Effector memory CD4-positive, alpha-beta T cell (primary cell): ENCODE measurements around the gene MIB2.
"Not testable (repeated sequence)": the region's sequence is repeated elsewhere in the genome, so short reads cannot be mapped to it uniquely, and the experiment has no call there.

Experiments used
- DNase-seq, 3 donors: peaks; one replicate each; pipeline ENCODE4 v3.0.0-alpha.2; 2020
- H3K27ac ChIP-seq: 2 replicates; pipeline ENCODE4 v1.7.0; 2013; ENCODE audit warnings: mild to moderate bottlenecking, low read length, moderate library complexity; ENCODE audit not compliant: insufficient read depth, poor library complexity, severe bottlenecking
- H3K27me3 ChIP-seq: replicated peaks from 2 replicates; pipeline ENCODE4 v1.7.0; 2013; ENCODE audit warnings: mild to moderate bottlenecking, low read length; ENCODE audit not compliant: insufficient read depth, control insufficient read depth, poor library complexity, severe bottlenecking
- H3K36me3 ChIP-seq: 2 replicates; pipeline ENCODE4 v1.7.0; 2013; ENCODE audit warnings: mild to moderate bottlenecking, low read length, moderate library complexity; ENCODE audit not compliant: control insufficient read depth, insufficient read depth
- H3K4me1 ChIP-seq: 2 replicates; pipeline ENCODE4 v1.7.0; 2013; ENCODE audit warnings: low read length, mild to moderate bottlenecking; ENCODE audit not compliant: control insufficient read depth, insufficient read depth, poor library complexity, severe bottlenecking
- H3K4me3 ChIP-seq: 2 replicates; pipeline ENCODE4 v1.7.0; 2013; ENCODE audit warnings: low read length, low read depth, mild to moderate bottlenecking; ENCODE audit not compliant: insufficient read depth, poor library complexity, severe bottlenecking
- H3K9me3 ChIP-seq: 2 replicates; pipeline ENCODE4 v1.7.0; 2013; ENCODE audit warnings: mild to moderate bottlenecking, low read length, moderate library complexity; ENCODE audit not compliant: control insufficient read depth

The MIB2 gene

DNA sequence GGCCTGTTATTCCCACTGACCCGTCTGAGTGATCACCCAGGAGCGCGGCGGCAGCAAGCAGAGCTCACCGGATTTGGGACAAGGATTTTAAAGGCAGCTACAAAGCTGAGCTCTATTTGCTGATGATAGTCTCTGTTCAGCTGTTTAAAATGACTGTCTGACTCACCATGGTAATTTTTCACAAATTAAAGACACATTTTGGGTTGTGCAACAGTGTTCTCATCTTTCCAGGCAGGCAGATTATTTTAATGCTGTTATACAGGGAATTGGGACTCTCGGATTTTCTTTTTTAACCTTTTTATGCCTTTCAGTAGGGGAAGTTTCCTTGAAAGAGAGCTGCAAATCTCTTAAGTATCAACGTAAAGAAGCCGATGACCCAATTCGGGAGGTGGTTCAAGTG, 47.1 kb downstream of the MIB2 start:
- H3K9me3 ChIP-seq, DNase-seq, H3K4me3 ChIP-seq, H3K27ac ChIP-seq, H3K27me3 ChIP-seq, H3K4me1 ChIP-seq: not testable (repeated sequence)
- peaks cover 19% of the 10 kb centered on the region for H3K36me3 ChIP-seq

DNA sequence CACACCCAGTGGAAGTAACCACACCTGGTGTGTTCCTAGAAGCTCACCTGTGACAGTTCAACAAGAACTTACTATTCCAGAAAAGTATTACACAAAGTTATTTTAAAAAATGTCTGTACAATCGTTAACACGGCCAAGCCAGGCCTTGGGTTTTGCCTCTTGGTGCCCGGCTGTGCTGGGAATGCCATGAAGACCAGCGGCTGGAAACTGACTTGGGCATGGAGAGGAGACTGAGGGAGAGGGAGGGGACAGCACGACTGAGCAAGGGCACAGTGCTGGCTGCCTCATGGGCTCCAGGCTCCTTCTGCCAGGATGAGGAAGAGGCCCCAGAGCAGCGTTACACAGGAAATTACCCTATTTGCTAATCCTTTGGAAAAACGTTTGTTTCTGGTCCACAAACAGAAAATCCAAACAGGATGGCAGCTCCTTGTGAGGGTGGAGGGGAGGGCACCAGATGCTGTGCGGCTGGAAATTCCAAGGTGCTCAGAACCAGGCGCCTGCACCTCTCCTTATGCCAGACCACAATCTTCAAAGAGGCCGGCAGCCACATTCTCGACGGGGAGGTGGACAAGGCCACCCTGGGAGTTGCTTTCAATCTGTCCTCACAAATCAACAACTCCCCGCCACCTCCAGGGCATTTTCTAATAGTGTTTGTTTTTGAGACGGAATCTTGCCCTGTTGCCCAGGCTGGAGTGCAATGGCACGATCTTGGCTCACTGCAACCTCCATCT, 47.7 kb downstream of the MIB2 start:
- Histone ChIP-seq H3K27ac (peak overlapping the region; percentile 4), H3K36me3 (peaks cover 19% of the 10 kb centered on the region)
- H3K9me3 ChIP-seq, H3K4me3 ChIP-seq, DNase-seq, H3K27me3 ChIP-seq, H3K4me1 ChIP-seq: not testable (repeated sequence)

DNA sequence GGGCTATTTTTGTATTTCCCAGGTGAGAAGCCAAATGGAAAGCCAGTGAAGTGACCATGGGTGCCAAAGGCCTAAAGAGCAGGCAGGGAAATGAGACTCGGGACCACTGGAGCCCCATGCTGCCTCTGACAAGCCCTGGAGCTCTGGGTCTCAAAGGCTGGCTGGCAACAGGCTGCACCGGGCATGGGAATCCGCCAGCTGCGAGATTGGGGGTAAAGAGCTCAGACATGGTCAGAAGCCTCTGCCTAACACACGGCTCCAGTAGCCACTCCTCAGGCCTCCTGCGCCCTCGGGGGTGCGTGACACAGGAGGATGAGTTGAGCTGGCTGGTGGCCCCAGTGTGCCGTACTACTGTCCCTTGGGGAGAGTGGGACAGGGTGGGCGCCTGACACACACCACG, 49.0 kb downstream of the MIB2 start:
- not testable (repeated sequence) for H3K4me1 ChIP-seq, H3K27me3 ChIP-seq, H3K9me3 ChIP-seq, H3K27ac ChIP-seq, DNase-seq, H3K4me3 ChIP-seq
- peaks cover 20% of the 10 kb centered on the region for H3K36me3 ChIP-seq

DNA sequence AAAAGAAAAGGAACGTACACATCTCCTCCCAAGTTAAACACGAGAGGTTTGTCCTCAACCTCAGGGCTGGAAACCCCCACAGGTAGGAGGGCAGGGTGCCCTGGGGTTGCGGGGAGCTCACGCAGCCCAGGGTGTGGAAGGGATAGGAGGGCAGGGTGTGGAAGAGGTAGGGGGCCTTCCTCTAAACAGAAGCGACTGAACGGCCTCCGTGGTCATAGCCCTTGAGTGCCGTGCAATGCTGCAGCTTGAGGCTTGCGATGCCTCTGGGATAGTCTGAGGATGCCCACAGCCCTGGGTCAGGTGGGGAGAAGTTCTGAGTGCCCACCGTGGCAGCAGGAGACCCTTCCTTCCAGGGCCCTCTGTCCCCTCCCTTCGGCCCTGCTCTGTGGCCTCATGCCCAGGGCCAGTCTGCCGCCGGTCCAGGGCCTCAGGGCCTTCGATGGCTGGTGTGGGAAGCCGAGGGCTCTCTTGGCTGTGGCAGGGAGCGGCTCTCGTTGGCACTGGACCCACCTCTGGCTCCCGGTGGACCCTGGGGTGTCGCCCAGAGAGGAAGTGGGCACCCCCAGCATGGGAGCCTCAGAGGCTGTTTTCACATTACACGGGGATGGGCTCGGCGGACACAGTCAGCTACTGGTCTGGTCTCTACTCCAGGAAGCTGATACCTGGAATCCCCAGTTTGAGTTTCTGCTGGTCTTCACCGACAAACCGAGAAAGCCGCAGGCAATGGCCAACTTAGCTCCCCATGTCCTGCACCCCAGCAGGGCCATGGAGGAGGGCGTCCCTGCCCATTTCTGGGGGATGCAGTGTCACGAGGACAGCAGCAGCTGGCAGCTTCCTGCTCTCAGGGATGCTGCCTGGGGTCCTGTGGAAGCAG, 49.9 kb downstream of the MIB2 start:
- Histone ChIP-seq H3K27me3 (no peaks in the 10 kb centered on the region), H3K4me3 (no peak overlapping the region), H3K4me1 (peaks cover 4% of the 10 kb centered on the region), H3K9me3 (no peaks in the 10 kb centered on the region), H3K27ac (no peak overlapping the region), H3K36me3 (peaks cover 26% of the 10 kb centered on the region)
- no peak for DNase-seq

DNA sequence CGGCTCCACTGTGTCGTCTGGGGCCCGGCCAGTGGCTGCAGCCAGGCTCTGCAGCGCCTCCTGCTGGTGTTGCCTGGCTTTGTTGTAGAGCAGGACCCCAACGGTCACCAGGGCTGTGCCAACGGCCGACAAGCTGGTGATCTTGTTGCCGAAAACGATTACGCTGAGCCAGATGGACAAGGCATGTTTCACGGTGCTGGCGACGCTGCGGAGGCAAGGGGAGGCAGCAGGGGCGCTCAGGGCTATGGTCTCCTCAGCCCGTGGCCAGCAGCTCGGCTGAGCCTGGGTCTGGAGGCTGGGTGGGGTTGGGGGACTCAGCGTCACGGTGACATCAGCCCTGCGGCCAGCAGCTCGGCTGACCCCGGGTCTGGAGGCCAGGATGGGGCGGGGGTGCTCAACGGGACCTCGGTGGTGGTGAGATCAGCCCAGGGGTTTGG, 50.5 kb downstream of the MIB2 start:
- no peaks in the 10 kb centered on the region for H3K27me3 ChIP-seq
- no peaks in the 10 kb centered on the region for H3K9me3 ChIP-seq
- H3K4me1 ChIP-seq, result peaks cover 4% of the 10 kb centered on the region
- no peak overlapping the region for H3K27ac ChIP-seq
- DNase-seq, result no peak
- peaks cover 30% of the 10 kb centered on the region for H3K36me3 ChIP-seq
- H3K4me3 ChIP-seq, result no peak overlapping the region

DNA sequence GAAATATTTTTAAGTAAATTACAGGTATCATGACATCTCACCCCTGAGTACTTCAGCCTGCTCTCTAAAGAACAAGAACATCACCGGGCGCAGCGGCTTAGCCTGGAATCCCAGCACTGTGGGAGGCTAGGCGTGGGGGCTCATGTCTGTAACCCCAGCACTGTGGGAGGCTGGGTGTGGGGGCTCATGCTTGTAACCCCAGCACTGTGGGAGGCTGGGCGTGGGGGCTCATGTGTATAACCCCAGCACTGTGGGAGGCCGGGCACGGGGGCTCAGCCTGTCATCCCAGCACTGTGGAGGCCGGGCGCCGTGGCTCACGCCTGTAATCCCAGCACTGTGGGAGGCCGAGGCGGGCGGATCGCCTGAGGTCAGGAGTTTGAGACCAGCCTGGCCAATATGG, 51.2 kb downstream of the MIB2 start:
- Histone ChIP-seq H3K9me3 (no peaks in the 10 kb centered on the region), H3K36me3 (peaks cover 36% of the 10 kb centered on the region), H3K27me3 (no peaks in the 10 kb centered on the region), H3K4me1 (peaks cover 4% of the 10 kb centered on the region), H3K4me3 (no peak overlapping the region), H3K27ac (no peak overlapping the region)
- DNase-seq, result no peak

DNA sequence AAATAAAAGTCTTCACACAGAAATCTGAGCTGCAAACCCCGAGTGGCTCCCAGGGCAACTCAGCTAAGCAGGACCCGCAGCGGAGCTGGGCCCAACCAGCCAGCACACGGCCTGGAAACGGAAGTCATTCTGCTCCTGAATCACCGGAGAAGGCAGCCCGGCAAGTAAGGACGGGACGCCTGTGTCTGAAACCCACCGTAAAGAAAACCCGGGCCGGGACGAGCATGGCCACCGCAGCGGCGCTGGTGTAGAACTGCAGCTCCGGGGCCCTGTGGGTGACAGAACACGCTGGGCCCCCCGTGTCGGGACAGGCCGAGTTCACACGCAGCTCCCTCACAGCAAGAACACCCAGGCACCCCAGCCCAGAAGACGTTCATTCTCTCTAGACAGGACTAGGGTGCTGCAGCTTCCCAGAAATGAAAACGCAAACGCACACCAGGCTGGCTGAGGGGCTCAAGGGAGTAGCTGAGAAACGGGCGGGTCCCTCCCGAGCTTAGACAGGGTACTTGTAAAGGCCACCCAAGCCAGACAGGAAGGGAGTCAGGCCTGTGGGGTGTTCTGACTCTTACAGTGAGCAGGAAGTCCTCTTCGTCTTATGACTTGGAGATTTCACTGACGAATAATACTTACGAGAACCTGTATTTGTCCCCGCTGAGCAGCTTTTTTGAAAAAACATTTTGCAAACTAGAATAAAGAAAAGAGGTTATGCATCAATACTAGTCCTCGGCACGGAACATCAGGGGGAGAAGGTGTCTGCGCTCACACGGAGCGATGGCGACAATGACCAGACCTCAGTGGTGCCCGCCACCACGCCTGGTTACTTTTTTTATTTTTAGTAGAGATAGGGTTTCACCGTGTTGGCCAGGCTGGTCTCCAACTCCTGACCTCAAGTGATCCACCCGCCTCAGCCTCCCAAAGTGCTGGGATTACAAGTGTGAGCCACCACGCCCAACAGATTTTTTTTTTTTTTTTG, 54.5 kb downstream of the MIB2 start:
- no peaks in the 10 kb centered on the region for H3K27me3 ChIP-seq
- H3K27ac ChIP-seq, result no peak overlapping the region
- no peak for DNase-seq
- peaks cover 46% of the 10 kb centered on the region for H3K36me3 ChIP-seq
- no peaks in the 10 kb centered on the region for H3K9me3 ChIP-seq
- no peaks in the 10 kb centered on the region for H3K4me1 ChIP-seq
- H3K4me3 ChIP-seq, result no peak overlapping the region

DNA sequence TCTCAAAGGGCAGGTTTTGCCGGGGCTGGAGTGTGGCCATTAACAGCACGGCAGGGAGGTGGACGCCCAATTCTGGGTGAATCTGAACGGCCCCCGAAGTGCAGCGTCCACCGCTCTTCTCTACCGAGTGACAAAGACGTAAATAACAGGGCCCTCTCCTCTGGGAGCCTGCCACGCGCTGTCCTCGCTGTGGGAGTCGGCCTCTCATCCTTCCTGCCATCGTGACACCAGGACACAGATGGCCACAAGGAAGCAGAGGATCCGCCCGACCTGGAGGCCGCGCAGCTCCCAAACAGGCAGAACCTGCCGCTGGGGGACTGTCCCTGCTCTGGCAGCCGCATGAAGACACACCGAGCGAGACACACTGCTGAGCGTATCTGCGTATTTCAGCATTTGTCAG, 55.6 kb downstream of the MIB2 start:
- H3K4me3 ChIP-seq, result no peak overlapping the region
- peaks cover 35% of the 10 kb centered on the region for H3K36me3 ChIP-seq

DNA sequence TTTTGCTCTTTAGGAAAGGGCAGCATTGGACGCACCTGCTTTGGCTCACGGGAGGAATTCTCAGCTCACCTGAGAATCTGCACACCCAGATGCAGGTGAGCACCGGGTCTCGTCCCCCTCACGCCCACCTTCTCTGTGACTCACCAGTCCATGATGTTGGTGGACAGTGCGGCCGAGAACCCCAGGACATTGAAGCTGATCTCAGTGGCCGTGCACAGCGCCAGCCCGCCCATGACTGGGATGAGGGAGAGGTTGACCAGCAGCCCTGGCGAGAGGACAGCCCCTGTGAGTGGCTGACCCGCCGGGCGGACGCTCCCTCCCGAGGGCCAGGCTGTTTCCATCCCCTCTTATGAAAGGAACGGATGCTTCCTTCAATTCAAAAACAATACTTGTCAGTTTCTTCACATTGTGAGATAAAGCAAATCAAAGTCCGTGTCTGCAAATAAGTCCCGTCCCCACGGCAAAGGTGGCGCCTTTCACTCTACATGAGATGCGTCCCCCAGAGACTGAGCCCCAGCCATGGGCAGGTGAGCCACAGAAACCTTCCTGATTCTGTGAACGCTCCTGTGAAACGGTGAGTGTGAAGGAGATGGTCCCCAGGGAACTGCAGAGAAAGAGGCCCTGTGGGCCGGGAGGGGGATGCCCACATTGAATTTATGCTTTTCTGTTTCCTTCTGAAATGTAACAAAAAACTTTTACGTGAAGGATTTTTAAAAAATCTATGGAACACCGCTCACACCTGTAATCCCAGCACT, 56.2 kb downstream of the MIB2 start:
- no peak for DNase-seq
- H3K36me3 ChIP-seq, result peaks cover 28% of the 10 kb centered on the region

More for the DNA sequence above, 55.6 kb downstream of the MIB2 start:
- Histone ChIP-seq H3K27ac (no peak overlapping the region), H3K27me3 (no peaks in the 10 kb centered on the region), H3K4me1 (no peaks in the 10 kb centered on the region), H3K9me3 (no peaks in the 10 kb centered on the region)
- DNase-seq, result no peak

More for the DNA sequence above, 56.2 kb downstream of the MIB2 start:
- Histone ChIP-seq H3K4me1 (no peaks in the 10 kb centered on the region), H3K4me3 (no peak overlapping the region), H3K27me3 (no peaks in the 10 kb centered on the region), H3K9me3 (no peaks in the 10 kb centered on the region), H3K27ac (no peak overlapping the region)
